SK-MEL-5 (cell line): ENCODE data around the gene COQ8B. TPM values are rescaled to one million over a fixed set of nuclear protein-coding genes. Genes with fewer than 3 reads are reported as not detected.

ENCODE experiments used
- DNase-seq: peaks from one replicate; pipeline ENCODE4 v3.0.0-alpha.2; 2016; ENCODE audit warnings: low read depth, low spot score
- in situ Hi-C: cut with HindIII; loops from 2 replicates; pipeline ENCODE4 v1.10.0; 2016; ENCODE audit warnings: low sequenced_read_pairs, high pct_unique_total_duplicates, low pct_unique_long_range_greater_than_20kb
- total RNA-seq: library from RNA; depleted of rRNA; stranded (reverse); fragments of >200 nt; shearing (Covaris generic); gene quantifications from 2 replicates; pipeline ENCODE4 v1.2.3, GENCODE V29; 2014

The COQ8B gene
- total RNA-seq, 1 experiment from 2014 or later, result 16.1 TPM

DNA sequence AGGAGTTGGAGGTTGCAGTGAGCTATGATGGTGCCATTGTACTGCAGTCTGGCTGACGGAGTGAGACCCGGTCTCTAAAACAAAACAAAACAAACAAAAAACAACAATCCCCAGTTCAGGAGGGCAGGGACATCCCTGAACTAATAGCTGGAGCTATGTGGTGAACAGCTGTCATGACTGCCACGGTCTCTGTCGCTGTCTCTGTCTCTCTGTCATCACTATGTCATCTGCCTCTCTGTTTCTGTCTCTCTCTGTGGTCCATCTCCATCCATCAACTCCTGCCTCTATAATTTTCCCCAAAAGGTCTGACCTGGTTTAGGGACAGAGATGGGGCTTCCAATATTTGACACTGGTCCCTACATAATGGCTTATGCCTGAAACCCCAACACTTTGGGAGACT lies 7.6 kb upstream of the COQ8B start:
- DNase-seq, result no peak
- in situ Hi-C loops, result no loop called here

- DNase-seq, result no peak
- in situ Hi-C loops, result no loop called here
Measured at GRCh38 chr19:40723661-40724254, 7.1 kb upstream of the COQ8B start.

- in situ Hi-C loops, result no loop called here
- DNase-seq, result no peak
Measured at GRCh38 chr19:40721936-40722661, 5.4 kb upstream of the COQ8B start.

DNA sequence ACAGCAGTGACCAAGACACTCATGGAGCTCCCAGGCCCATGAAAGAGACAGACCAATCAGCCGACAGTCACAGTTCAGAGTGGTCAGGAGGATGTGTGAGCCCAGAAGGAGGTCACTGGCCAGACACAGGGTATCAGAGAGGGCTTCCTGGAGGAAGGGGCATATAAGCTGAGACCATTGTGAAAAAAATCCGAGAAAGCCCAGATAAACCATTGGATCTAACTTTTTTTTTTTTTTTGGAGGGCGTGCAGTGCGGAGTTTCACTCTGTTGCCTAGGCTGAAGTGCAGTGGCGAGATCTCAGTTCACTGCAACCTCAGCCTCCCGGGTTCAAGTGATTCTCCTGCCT lies 4.4 kb upstream of the COQ8B start:
- no peak for DNase-seq
- in situ Hi-C loops, result no loop called here

DNA sequence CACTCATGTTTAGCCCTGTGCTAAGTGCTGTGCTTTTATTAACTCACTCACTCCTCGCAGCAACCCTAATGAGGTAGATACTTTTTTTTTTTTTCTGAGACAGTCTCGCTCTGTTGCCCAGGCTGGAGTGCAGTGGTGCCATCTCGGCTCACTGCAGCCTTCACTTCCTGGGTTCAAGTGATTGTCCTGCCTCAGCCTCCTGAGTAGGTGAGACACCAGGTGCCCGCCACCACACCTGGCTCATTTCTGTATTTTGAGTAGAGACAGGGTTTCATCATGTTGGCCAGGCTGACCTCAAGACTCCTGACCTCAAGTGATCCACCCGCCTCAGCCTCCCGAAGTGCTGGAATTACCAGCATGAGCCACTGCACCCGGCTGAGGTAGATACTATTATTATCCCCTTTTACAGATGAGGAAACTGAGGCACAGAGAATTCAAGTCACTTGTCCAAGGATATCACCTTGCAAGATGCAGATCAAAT lies 2.8 kb upstream of the COQ8B start:
- in situ Hi-C loops, result no loop called here
- DNase-seq, result no peak

GRCh38 chr19:40718774-40719391 lies 2.2 kb upstream of the COQ8B start:
- DNase-seq, result no peak
- in situ Hi-C loops, result no loop called here

- no peak for DNase-seq
- in situ Hi-C loops, result no loop called here
Measured at GRCh38 chr19:40717880-40718773, 1.4 kb upstream of the COQ8B start.

- no peak for DNase-seq
Measured at GRCh38 chr19:40717325-40717879, 716 bp upstream of the COQ8B start.

DNA sequence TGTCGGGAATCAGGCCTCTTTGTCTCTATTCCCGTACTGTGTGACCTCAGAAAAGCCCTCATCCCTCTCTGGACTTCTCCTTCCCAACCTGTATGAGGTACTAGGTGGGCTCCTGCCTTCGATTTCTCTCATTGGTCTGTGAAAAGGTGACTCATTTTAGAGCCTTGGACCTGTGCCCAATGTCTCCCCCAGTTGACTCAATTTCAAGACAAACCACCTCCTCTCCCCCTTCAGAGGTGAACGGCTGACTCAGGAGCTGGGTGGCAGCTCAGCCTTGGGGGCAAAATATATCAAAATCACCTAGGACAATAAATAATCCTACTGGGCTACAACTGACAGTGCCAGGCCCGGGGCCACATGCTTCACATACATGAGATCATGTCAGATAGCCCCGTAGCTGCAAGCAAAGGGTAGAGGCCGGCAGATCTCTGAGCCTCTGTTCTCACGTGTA lies 630 bp downstream of the COQ8B start:
- in situ Hi-C loops, result no loop called here
- DNase-seq, result no peak

More at GRCh38 chr19:40717325-40717879, 716 bp upstream of the COQ8B start:
- in situ Hi-C loops, result no loop called here

DNA sequence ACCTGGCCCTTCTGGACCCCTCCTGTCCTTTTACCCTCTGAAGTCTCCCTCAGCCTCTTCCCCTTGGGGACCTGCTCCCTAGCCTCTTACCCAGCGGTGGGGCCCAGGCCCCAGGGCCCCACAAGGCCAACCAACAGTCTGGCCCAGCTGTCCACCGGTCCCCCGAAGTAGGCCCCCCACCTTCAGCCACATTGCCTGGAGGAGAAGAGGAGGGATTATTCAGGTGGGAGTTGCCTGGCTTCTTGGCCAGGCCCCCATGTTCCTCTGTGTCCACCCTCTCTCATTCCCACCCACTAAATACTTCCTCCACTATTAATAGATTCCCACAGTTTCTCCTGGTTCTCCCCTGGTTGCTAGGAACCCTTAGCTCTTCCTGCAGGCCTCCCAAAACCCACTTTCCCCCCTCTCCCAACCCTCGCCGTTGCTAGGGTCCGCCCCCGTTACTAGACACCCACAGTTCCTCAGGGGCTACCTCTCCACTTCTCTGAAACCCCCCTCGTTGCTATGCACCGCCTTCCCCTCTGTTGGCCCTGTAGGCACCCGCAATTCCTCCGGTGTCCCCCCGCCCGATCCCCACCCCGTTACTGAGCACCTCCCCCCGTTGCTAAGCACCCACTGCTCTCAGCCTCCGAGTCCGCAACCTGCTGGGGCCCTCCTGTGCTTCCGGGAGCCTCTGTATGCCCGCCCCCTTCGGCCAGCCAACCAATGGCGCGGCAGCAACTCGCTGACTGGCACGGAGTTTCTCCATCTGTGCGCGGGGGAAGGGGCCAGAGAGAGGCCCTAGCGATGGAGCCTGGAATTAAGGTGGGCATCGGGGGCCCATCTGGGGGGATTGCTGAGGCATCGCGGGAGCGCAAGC lies 2.0 kb downstream of the COQ8B start:
- DNase-seq, result peak; percentile 88
- in situ Hi-C loops, result no loop called here

DNA sequence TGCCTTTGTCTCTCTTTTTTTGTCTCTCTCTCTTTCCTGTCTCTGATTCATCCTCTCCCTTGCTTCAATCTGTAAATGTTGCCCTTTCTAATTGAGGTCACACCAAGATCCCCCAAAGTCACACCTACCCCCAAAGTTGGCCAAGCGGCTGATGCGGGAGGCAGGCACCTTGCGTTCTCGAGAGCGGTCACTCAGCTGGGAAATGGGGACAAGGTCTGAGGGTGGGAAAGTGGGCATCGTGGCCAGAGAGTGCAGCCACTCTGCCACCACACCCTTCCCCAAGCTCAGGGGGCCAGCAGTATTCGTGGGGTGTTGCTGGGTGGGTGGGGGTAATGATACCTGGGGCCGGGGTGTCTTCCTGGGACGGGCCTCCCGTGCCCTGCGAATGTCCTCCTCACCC lies 2.7 kb downstream of the COQ8B start:
- in situ Hi-C loops, result no loop called here
- no peak for DNase-seq

DNA sequence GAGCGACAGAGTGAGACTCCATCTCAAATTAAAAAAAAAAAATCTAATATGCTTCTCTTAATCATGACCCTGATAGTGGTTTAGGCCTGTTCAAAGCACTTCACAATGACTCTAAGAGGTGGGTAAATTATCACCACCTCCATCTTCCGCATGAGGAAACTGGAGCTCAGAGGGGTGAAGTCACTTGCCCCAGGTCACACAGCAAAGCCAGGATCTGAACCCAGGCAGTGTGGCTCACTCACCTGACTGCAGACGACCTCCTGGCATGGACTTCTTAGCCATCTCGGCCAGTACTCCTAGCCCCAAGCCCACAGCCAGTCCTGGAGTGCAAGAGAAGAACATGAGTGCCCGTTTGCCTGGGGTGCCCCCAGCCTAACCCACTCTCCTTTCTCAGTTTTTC lies 6.9 kb downstream of the COQ8B start:
- in situ Hi-C loops, result no loop called here
- no peak for DNase-seq

- DNase-seq, result no peak
- in situ Hi-C loops, result no loop called here
Measured at GRCh38 chr19:40707615-40708014, 9.1 kb downstream of the COQ8B start.

- DNase-seq, result no peak
- in situ Hi-C loops, result no loop called here
Measured at GRCh38 chr19:40705950-40706619, 10.6 kb downstream of the COQ8B start.

- in situ Hi-C loops, result no loop called here
Measured at GRCh38 chr19:40705362-40705651, 11.4 kb downstream of the COQ8B start.

GRCh38 chr19:40704491-40705361 lies 12.0 kb downstream of the COQ8B start:
- in situ Hi-C loops, result no loop called here
- DNase-seq, result no peak

More at GRCh38 chr19:40705362-40705651, 11.4 kb downstream of the COQ8B start:
- DNase-seq, result no peak
